Activated B cell treated with CpG ODN at 0.5 μM for 24 hours (primary cell): ENCODE results near the gene NKAIN2. TPM values are rescaled to one million over a fixed set of nuclear protein-coding genes. Genes with fewer than 3 reads are reported as not detected.

Experiments used
- ATAC-seq: fragments of 200-7000 bp; cut with Tn5 transposase; one replicate; pipeline ENCODE4 v1.10.0; 2021; ENCODE audit warnings: low read depth, mild to moderate bottlenecking, moderate library complexity
- CTCF ChIA-PET: fragments of 350-600 bp; sonication (Branson Sonifier 250); formaldehyde crosslinking; loops from one replicate; lab custom pipeline; 2021; ENCODE audit warnings: antibody characterized with exemption; lab: Charles Lee
- POLR2A ChIA-PET: fragments of 350-600 bp; sonication (Branson Sonifier 250); formaldehyde crosslinking; loops from one replicate; lab custom pipeline; 2021; ENCODE audit warnings: antibody characterized with exemption; lab: Charles Lee
- DNase-seq: peaks from one replicate; pipeline ENCODE4 v3.0.0; 2022
- H3K27ac Mint-ChIP-seq: one replicate; pipeline ENCODE4 v1.8.0; 2020; ENCODE audit warnings: mixed read lengths
- H3K27me3 Mint-ChIP-seq: one replicate; pipeline ENCODE4 v1.8.0; 2021; ENCODE audit warnings: mixed read lengths
- H3K36me3 Mint-ChIP-seq: one replicate; pipeline ENCODE4 v1.8.0; 2021; ENCODE audit warnings: low read depth, mixed read lengths
- H3K4me1 Mint-ChIP-seq: one replicate; pipeline ENCODE4 v1.8.0; 2021; ENCODE audit warnings: mixed read lengths
- H3K4me3 Mint-ChIP-seq: one replicate; pipeline ENCODE4 v1.8.0; 2020; ENCODE audit warnings: mild to moderate bottlenecking, mixed read lengths
- H3K9me3 Mint-ChIP-seq: one replicate; pipeline ENCODE4 v1.8.0; 2020; ENCODE audit warnings: mixed read lengths
- CTCF ChIP-seq: fragments of 200-600 bp; IDR thresholded peaks from one replicate; pipeline ENCODE4 v1.8.0; 2022; ENCODE audit warnings: antibody characterized with exemption, mild to moderate bottlenecking
- intact Hi-C: fragments of 100-400 bp; cut with micrococcal nuclease; formaldehyde crosslinking; loops from one replicate; pipeline ENCODE4 v1.15.1; 2024
- total RNA-seq: library from RNA; stranded (reverse); gene quantifications from 2 replicates; pipeline ENCODE4 v1.2.3, GENCODE V29; 2022

NKAIN2 gene
- total RNA-seq, 1 donor from 2014 or later = not detected

- H3K27me3 Mint-ChIP-seq = no peaks in the 10 kb centered on the region
- no peak for TF ChIP-seq CTCF
- POLR2A ChIA-PET = no interaction called here
- intact Hi-C loops = no loop called here
- CTCF ChIA-PET = no interaction called here
- H3K36me3 Mint-ChIP-seq = no peaks in the 10 kb centered on the region
- ATAC-seq = no peak
- no peak overlapping the region for H3K4me3 Mint-ChIP-seq
- no peaks in the 10 kb centered on the region for H3K4me1 Mint-ChIP-seq
- no peak for DNase-seq
- H3K27ac Mint-ChIP-seq = no peak overlapping the region
- no peaks in the 10 kb centered on the region for H3K9me3 Mint-ChIP-seq
These were observed 19.3 kb upstream of the NKAIN2 start for GRCh38 chr6:123784330-123784729.

- intact Hi-C loops = no loop called here
- Mint-ChIP-seq H3K36me3 (no peaks in the 10 kb centered on the region), H3K4me1 (no peaks in the 10 kb centered on the region), H3K9me3 (no peaks in the 10 kb centered on the region), H3K27ac (no peak overlapping the region), H3K27me3 (no peaks in the 10 kb centered on the region), H3K4me3 (no peak overlapping the region)
- POLR2A ChIA-PET = no interaction called here
- ATAC-seq = no peak
- DNase-seq = no peak
- no peak for TF ChIP-seq CTCF
- CTCF ChIA-PET = no interaction called here
These were observed 18.6 kb upstream of the NKAIN2 start for GRCh38 chr6:123785039-123785438.

DNA sequence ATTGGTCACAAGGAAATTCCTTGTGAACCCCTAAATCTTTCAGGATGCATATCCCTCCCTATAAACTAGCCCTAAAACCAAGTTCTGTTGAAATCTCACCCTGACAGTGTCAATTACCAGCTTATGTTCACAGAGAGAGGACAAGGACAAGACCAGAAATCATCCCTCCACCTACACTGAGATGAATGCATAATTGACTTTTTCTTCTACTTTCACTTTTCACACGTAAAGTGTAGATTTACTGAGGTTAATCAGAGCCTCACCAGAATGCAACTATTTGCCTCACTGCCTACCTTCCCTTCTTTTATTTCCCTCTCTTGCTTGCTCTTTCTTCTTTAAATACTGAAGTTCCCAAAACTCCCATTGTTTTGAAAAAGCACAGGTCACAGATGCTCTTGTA, 15.3 kb upstream of the NKAIN2 start:
- TF ChIP-seq CTCF = no peak

DNA sequence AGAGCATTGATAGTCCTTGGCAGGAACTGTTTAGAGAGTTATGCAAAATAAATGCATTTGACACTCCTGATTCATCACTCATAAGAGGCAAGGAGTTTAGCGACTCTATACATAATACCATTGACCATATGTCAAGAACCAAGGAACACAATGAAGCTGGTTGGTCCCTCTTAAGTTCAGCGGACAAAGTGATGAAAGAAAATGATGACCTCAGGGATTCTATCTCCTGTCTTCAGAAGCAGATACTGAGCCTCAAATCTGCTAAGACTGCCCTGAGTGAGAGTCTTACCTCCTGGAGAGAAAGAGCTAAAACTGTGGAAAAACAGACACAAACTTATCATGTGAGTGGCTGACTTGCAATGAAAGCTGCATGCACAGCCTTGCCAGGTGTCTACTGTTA, 9.5 kb upstream of the NKAIN2 start:
- ChIA-PET POLR2A (no interaction called here), CTCF (no interaction called here)
- TF ChIP-seq CTCF = no peak
- no peaks in the 10 kb centered on the region for H3K9me3 Mint-ChIP-seq
- no peak for ATAC-seq
- no peak overlapping the region for H3K27ac Mint-ChIP-seq
- DNase-seq = no peak
- H3K36me3 Mint-ChIP-seq = no peaks in the 10 kb centered on the region
- H3K27me3 Mint-ChIP-seq = no peaks in the 10 kb centered on the region
- intact Hi-C loops = no loop called here
- H3K4me1 Mint-ChIP-seq = no peaks in the 10 kb centered on the region
- H3K4me3 Mint-ChIP-seq = no peak overlapping the region

More for the DNA sequence above, 15.3 kb upstream of the NKAIN2 start:
- no peak for ATAC-seq
- no peak for DNase-seq
- H3K36me3 Mint-ChIP-seq = no peaks in the 10 kb centered on the region
- H3K4me3 Mint-ChIP-seq = no peak overlapping the region
- no peaks in the 10 kb centered on the region for H3K4me1 Mint-ChIP-seq
- CTCF ChIA-PET = interaction anchor here (1.6 kb wide), 1 partner anchor 14 kb away, joined by 4 read pairs; no protein-coding TSS in a partner anchor
- POLR2A ChIA-PET = no interaction called here
- no peak overlapping the region for H3K27ac Mint-ChIP-seq
- no peaks in the 10 kb centered on the region for H3K27me3 Mint-ChIP-seq
- intact Hi-C loops = no loop called here
- no peaks in the 10 kb centered on the region for H3K9me3 Mint-ChIP-seq

GRCh38 chr6:123794799-123795198, 8.9 kb upstream of the NKAIN2 start:
- H3K27ac Mint-ChIP-seq = no peak overlapping the region
- no peak for ATAC-seq
- no peak overlapping the region for H3K4me3 Mint-ChIP-seq
- H3K4me1 Mint-ChIP-seq = no peaks in the 10 kb centered on the region
- CTCF ChIA-PET = no interaction called here
- no peak for TF ChIP-seq CTCF
- H3K27me3 Mint-ChIP-seq = no peaks in the 10 kb centered on the region
- POLR2A ChIA-PET = no interaction called here
- intact Hi-C loops = no loop called here
- H3K9me3 Mint-ChIP-seq = no peaks in the 10 kb centered on the region
- DNase-seq = no peak
- no peaks in the 10 kb centered on the region for H3K36me3 Mint-ChIP-seq
